Esophagus squamous epithelium (tissue), 4 donors: ENCODE data around the gene RAP1A.

Source experiments
- CTCF ChIP-seq, 6 experiments: fragments of 450-650 bp in 4 of 6; fragments of 200-600 bp in 2 of 6; sonication (generic) in 2 of 6; IDR thresholded peaks; one replicate each; pipeline ENCODE4 v1.5.1; 2016 to 2019; ENCODE audit warnings: antibody characterized with exemption in 6 of 6, mild to moderate bottlenecking in 4 of 6, moderate library complexity in 4 of 6
- POLR2A ChIP-seq, 4 donors: fragments of 450-650 bp; IDR thresholded peaks; one replicate each; pipeline ENCODE4 v1.6.1; 2017; ENCODE audit warnings: antibody characterized with exemption in 4 of 4, mild to moderate bottlenecking in 4 of 4, moderate library complexity in 3 of 4

- peak in 1 of 6 experiments; percentile 4 for TF ChIP-seq CTCF (IDR thresholded peaks at IDR 0.05)
- TF ChIP-seq POLR2A (IDR thresholded peaks at IDR 0.05) = peak in 3 of 4 donors; percentile 5 to 88 (median 83)
Observed at GRCh38 chr1:111739194-111739924, 119.8 kb downstream of the RAP1A start, which contains the start of gene INKA2.
